ENCODE measurements around the gene ABCA7. TPM values are rescaled to one million over a fixed set of nuclear protein-coding genes. Genes with fewer than 3 reads are reported as not detected.

Gene ABCA7
- total and polyA plus RNA-seq, 4 donors: 3.0 to 60.9 (median 4.8) TPM

GRCh38 chr19:1110809-1111640 lies 71.1 kb downstream of the ABCA7 start:
- no peak for TF ChIP-seq HNF4A (conservative IDR thresholded peaks at IDR 0.05)
- TF ChIP-seq, protein P1, sequence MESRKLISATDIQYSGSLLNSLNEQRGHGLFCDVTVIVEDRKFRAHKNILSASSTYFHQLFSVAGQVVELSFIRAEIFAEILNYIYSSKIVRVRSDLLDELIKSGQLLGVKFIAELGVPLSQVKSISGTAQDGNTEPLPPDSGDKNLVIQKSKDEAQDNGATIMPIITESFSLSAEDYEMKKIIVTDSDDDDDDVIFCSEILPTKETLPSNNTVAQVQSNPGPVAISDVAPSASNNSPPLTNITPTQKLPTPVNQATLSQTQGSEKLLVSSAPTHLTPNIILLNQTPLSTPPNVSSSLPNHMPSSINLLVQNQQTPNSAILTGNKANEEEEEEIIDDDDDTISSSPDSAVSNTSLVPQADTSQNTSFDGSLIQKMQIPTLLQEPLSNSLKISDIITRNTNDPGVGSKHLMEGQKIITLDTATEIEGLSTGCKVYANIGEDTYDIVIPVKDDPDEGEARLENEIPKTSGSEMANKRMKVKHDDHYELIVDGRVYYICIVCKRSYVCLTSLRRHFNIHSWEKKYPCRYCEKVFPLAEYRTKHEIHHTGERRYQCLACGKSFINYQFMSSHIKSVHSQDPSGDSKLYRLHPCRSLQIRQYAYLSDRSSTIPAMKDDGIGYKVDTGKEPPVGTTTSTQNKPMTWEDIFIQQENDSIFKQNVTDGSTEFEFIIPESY (IDR thresholded peaks at IDR 0.05): no peak
- no peak for TF ChIP-seq FOXA2 (IDR thresholded peaks at IDR 0.05)
- WGBS: 84% methylated on average over 18 of the region's 18 CpGs
- Histone ChIP-seq H3K9ac (ENCODE audit: low read depth in 1 of 2, low read length in 2 of 2) (no peak overlapping the region), H3K27ac (ENCODE audit: low read depth in 1 of 2, low read length in 2 of 2) (no peak overlapping the region), H3K27me3 (ENCODE audit: control insufficient read depth in 4 of 4, insufficient read depth in 4 of 4, low read length in 3 of 4) (no peaks in the 10 kb centered on the region), H3K9me3 (ENCODE audit: control insufficient read depth in 4 of 4, low read length in 3 of 4) (no peaks in the 10 kb centered on the region), H3K4me3 (ENCODE audit: low read depth in 1 of 3, low read length in 3 of 3) (no peak overlapping the region), H3K4me1 (ENCODE audit: control insufficient read depth in 4 of 4, insufficient read depth in 4 of 4, low read length in 3 of 4) (peaks cover 8 to 23% (median 19%) of the 10 kb centered on the region in 4 donors), H3K36me3 (ENCODE audit: control insufficient read depth in 4 of 4, insufficient read depth in 3 of 4, low read depth in 1 of 4, low read length in 3 of 4) (peaks cover 6 to 46% (median 31%) of the 10 kb centered on the region in 4 donors)
- DNase-seq (ENCODE audit: low spot score): no peak

DNA sequence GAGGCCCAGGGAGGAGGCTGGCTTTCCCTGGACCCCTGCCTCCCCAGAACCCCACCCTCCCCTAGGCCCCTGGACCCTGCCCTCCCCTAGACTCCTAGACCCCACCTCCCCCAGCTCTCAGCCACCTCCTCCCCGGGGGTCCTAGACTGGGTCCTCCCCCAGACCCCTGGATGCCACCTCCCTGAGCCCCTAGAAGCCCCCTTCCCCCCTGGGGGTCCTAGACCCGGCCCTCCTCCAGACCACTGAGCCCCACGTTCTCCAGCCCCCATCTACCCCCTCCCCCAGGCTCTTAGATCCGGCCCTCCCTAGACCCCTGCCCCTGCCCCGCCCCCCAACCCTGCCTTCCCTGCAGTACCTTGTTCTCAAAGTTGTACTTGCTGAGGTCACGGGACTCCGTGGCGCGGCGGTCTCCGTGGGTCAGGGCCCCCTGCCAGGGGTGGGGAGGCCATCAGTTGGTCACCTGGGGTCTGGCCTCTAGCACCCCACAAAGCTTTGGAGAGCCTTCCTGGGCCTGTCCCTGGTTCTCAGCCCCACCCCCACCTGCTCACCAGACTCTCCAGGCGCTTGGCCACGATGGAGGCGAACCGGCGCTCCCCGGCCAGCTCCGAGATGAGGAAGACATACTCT lies 71.8 kb downstream of the ABCA7 start:
- Histone ChIP-seq H3K27ac (ENCODE audit: low read depth in 1 of 2, low read length in 2 of 2) (peak overlapping the region in 1 of 2 donors; percentile 81), H3K4me1 (ENCODE audit: control insufficient read depth in 4 of 4, insufficient read depth in 4 of 4, low read length in 3 of 4) (peaks cover 8 to 21% (median 18%) of the 10 kb centered on the region in 4 donors), H3K4me3 (ENCODE audit: low read depth in 1 of 3, low read length in 3 of 3) (no peak overlapping the region), H3K9ac (ENCODE audit: low read depth in 1 of 2, low read length in 2 of 2) (no peak overlapping the region), H3K9me3 (ENCODE audit: control insufficient read depth in 4 of 4, low read length in 3 of 4) (no peaks in the 10 kb centered on the region), H3K36me3 (ENCODE audit: control insufficient read depth in 4 of 4, insufficient read depth in 3 of 4, low read depth in 1 of 4, low read length in 3 of 4) (peaks cover 6 to 52% (median 32%) of the 10 kb centered on the region in 4 donors), H3K27me3 (ENCODE audit: control insufficient read depth in 4 of 4, insufficient read depth in 4 of 4, low read length in 3 of 4) (no peaks in the 10 kb centered on the region)
- no peak for TF ChIP-seq GABPA (IDR thresholded peaks at IDR 0.05 in 1 of 2, conservative IDR thresholded peaks at IDR 0.05 in 1 of 2)
- TF ChIP-seq HNF4G (IDR thresholded peaks at IDR 0.05): no peak
- no peak for TF ChIP-seq FOXA1 (IDR thresholded peaks at IDR 0.05)
- no peak for TF ChIP-seq FOXA2 (IDR thresholded peaks at IDR 0.05)
- no peak for TF ChIP-seq TAF1 (conservative IDR thresholded peaks at IDR 0.05)
- TF ChIP-seq JUND (IDR thresholded peaks at IDR 0.05): no peak
- no peak for TF ChIP-seq EGR1 (IDR thresholded peaks at IDR 0.05; ENCODE audit: low read depth in 2 of 2)
- no peak for TF ChIP-seq SP1 (IDR thresholded peaks at IDR 0.05)
- TF ChIP-seq, protein P2, sequence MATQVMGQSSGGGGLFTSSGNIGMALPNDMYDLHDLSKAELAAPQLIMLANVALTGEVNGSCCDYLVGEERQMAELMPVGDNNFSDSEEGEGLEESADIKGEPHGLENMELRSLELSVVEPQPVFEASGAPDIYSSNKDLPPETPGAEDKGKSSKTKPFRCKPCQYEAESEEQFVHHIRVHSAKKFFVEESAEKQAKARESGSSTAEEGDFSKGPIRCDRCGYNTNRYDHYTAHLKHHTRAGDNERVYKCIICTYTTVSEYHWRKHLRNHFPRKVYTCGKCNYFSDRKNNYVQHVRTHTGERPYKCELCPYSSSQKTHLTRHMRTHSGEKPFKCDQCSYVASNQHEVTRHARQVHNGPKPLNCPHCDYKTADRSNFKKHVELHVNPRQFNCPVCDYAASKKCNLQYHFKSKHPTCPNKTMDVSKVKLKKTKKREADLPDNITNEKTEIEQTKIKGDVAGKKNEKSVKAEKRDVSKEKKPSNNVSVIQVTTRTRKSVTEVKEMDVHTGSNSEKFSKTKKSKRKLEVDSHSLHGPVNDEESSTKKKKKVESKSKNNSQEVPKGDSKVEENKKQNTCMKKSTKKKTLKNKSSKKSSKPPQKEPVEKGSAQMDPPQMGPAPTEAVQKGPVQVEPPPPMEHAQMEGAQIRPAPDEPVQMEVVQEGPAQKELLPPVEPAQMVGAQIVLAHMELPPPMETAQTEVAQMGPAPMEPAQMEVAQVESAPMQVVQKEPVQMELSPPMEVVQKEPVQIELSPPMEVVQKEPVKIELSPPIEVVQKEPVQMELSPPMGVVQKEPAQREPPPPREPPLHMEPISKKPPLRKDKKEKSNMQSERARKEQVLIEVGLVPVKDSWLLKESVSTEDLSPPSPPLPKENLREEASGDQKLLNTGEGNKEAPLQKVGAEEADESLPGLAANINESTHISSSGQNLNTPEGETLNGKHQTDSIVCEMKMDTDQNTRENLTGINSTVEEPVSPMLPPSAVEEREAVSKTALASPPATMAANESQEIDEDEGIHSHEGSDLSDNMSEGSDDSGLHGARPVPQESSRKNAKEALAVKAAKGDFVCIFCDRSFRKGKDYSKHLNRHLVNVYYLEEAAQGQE (IDR thresholded peaks at IDR 0.05): no peak
- TF ChIP-seq HNF4A (conservative IDR thresholded peaks at IDR 0.05): no peak
- WGBS: 85% methylated on average over 18 of the region's 18 CpGs
- DNase-seq (ENCODE audit: low spot score): no peak
